Hematopoietic multipotent progenitor cell treated with erythropoietin and hydrocortisone succinate and interleukin-3 and kit ligand, for 15 days (in vitro differentiated cells): ENCODE data around the gene CRY2.

ENCODE experiments used
- DNase-seq: peaks from one replicate; pipeline ENCODE4 v3.0.0-alpha.2; 2015; ENCODE audit warnings: low spot score

CRY2 gene

GRCh38 chr11:45918331-45918941 is 71.2 kb downstream of the CRY2 start:
- DNase-seq = peak; percentile 62

- DNase-seq = no peak
Observed at GRCh38 chr11:45918962-45919675, 71.8 kb downstream of the CRY2 start.

GRCh38 chr11:45919806-45920530 is 72.7 kb downstream of the CRY2 start:
- DNase-seq = no peak

- no peak for DNase-seq
Observed at GRCh38 chr11:45920531-45921477, 73.5 kb downstream of the CRY2 start.

- no peak for DNase-seq
Observed at GRCh38 chr11:45921561-45922424, 74.5 kb downstream of the CRY2 start.

GRCh38 chr11:45922425-45923082 is 75.3 kb downstream of the CRY2 start, which contains the start of gene LARGE2:
LARGE2 (plus strand) TSS chr11:45922656; CDS start chr11:45922883, 227 bp downstream.
- no peak for DNase-seq

GRCh38 chr11:45924036-45924915 is 77.0 kb downstream of the CRY2 start:
- no peak for DNase-seq

GRCh38 chr11:45924927-45925326 is 77.7 kb downstream of the CRY2 start:
- no peak for DNase-seq

GRCh38 chr11:45925550-45925949 is 78.3 kb downstream of the CRY2 start:
- no peak for DNase-seq

GRCh38 chr11:45926001-45926401 is 78.7 kb downstream of the CRY2 start:
- DNase-seq = no peak

GRCh38 chr11:45926536-45927331 is 79.5 kb downstream of the CRY2 start:
- no peak for DNase-seq

GRCh38 chr11:45927332-45927683 is 80.0 kb downstream of the CRY2 start:
- no peak for DNase-seq

GRCh38 chr11:45927684-45928413 is 80.6 kb downstream of the CRY2 start:
- DNase-seq = no peak

- DNase-seq = no peak
Observed at GRCh38 chr11:45928535-45929215, 81.4 kb downstream of the CRY2 start.

GRCh38 chr11:45929486-45930030 is 82.3 kb downstream of the CRY2 start:
- DNase-seq = no peak

- DNase-seq = no peak
Observed at GRCh38 chr11:45930031-45930794, 82.9 kb downstream of the CRY2 start.
